HepG2 (cell line): ENCODE measurements around the gene MTHFD1L. TPM values are rescaled to one million over a fixed set of nuclear protein-coding genes. Genes with fewer than 3 reads are reported as not detected.

Experiments
- ATF2 ChIP-seq: sonication (generic); formaldehyde crosslinking; IDR thresholded peaks from 2 replicates; pipeline ENCODE4 v1.4.0; 2020; ENCODE audit warnings: missing genetic modification reagents
- CEBPZ ChIP-seq: IDR thresholded peaks from 2 replicates; pipeline ENCODE4 v1.6.1; 2012; ENCODE audit warnings: low read length, improper control_type of control experiment
- CREB3 ChIP-seq: sonication (generic); formaldehyde crosslinking; IDR thresholded peaks from 2 replicates; pipeline ENCODE4 v1.5.0; 2020; ENCODE audit warnings: missing genetic modification reagents
- CSRNP1 ChIP-seq: sonication (generic); formaldehyde crosslinking; IDR thresholded peaks from 2 replicates; pipeline ENCODE4 v1.8.1; 2023; ENCODE audit warnings: mild to moderate bottlenecking, missing genetic modification reagents
- KDM4B ChIP-seq: sonication (generic); formaldehyde crosslinking; IDR thresholded peaks from 2 replicates; pipeline ENCODE4 v1.4.0; 2020; ENCODE audit warnings: missing genetic modification reagents
- MTA3 ChIP-seq: sonication (generic); formaldehyde crosslinking; IDR thresholded peaks from 2 replicates; pipeline ENCODE4 v1.4.0; 2020; ENCODE audit warnings: missing genetic modification reagents
- PBX3 ChIP-seq: sonication (generic); formaldehyde crosslinking; IDR thresholded peaks from 2 replicates; pipeline ENCODE4 v1.8.1; 2023; ENCODE audit warnings: missing genetic modification reagents, inconsistent platforms, borderline replicate concordance
- SIX1 ChIP-seq: sonication (generic); formaldehyde crosslinking; IDR thresholded peaks from 2 replicates; pipeline ENCODE4 v1.4.0; 2020; ENCODE audit warnings: missing genetic modification reagents, borderline replicate concordance
- SMC3 ChIP-seq: IDR thresholded peaks from 2 replicates; pipeline ENCODE4 v1.6.1; 2011; ENCODE audit warnings: low read length, improper control_type of control experiment
- TCF12 ChIP-seq, 2 experiments: fragments of 450-650 bp in 1 of 2; sonication (generic) in 1 of 2; formaldehyde crosslinking in 1 of 2; IDR thresholded peaks; 2 replicates each; pipeline versions ENCODE4 v1.6.1 to v1.8.0; 2017 to 2022; ENCODE audit warnings: antibody characterized with exemption in 1 of 2, mild to moderate bottlenecking in 1 of 2, missing genetic modification reagents in 1 of 2, moderate library complexity in 1 of 2
- ZMAT5 ChIP-seq: sonication (generic); formaldehyde crosslinking; IDR thresholded peaks from 2 replicates; pipeline ENCODE4 v1.5.0; 2020; ENCODE audit warnings: mild to moderate bottlenecking, low read depth, missing genetic modification reagents, borderline replicate concordance
- ZNF10 ChIP-seq: sonication (generic); formaldehyde crosslinking; IDR thresholded peaks from 2 replicates; pipeline ENCODE4 v1.4.0; 2020; ENCODE audit warnings: mild to moderate bottlenecking, low read depth, missing genetic modification reagents, borderline replicate concordance
- ZNF260 ChIP-seq: sonication (generic); formaldehyde crosslinking; IDR thresholded peaks from 2 replicates; pipeline ENCODE4 v1.4.0; 2020; ENCODE audit warnings: missing genetic modification reagents, low read depth, mild to moderate bottlenecking, borderline replicate concordance
- ZNF513 ChIP-seq: sonication (generic); formaldehyde crosslinking; conservative IDR thresholded peaks from 2 replicates; pipeline ENCODE4 v1.5.0; 2020; ENCODE audit warnings: missing genetic modification reagents
- ZNF841 ChIP-seq: sonication (generic); formaldehyde crosslinking; IDR thresholded peaks from 2 replicates; pipeline ENCODE4 v1.8.1; 2023; ENCODE audit warnings: missing genetic modification reagents, borderline replicate concordance
- polyA plus RNA-seq, 8 experiments: library from polyadenylated mRNA; depleted of rRNA in 3 of 8; stranded (reverse) in 7 of 8; unstranded in 1 of 8; fragments of >200 nt; fragmentation: Illumina TruSeq in 4 of 8; extraction: Trizol in 4 of 8; gene quantifications; 2 replicates each; pipeline versions ENCODE4 v1.2.1 to v1.2.3, GENCODE V29; 2011 to 2016; ENCODE audit warnings: low read depth in 4 of 8, missing spikeins in 1 of 8, mixed read lengths in 1 of 8; ENCODE audit not compliant: insufficient read depth in 1 of 8
- total RNA-seq, 5 experiments: library from RNA; depleted of rRNA; stranded (reverse); fragments of >200 nt; fragmentation: Illumina TruSeq; extraction: Trizol; gene quantifications; 2 replicates each; pipeline ENCODE4 v1.2.3, GENCODE V29; 2016; ENCODE audit warnings: low read depth in 1 of 5

The MTHFD1L gene
- total and polyA plus RNA-seq, 2 of the 13 experiments (the other 11 are each of a cell fraction or from before 2014, with no cell fraction given), result 24.0 to 39.6 TPM

- TF ChIP-seq CREB3 (CRISPR knock-in tag) (no peak), KDM4B (peak; percentile 15; the same call in 1 of the 2 replicates), CEBPZ (no peak), ATF2 (CRISPR knock-in tag) (peak; percentile 34; the same call in 1 of the 2 replicates), SIX1 (peak; percentile 67; the same call in 1 of the 2 replicates), PBX3 (CRISPR knock-in tag) (no peak), SMC3 (peak; percentile 43; the same call in 1 of the 2 replicates), MTA3 (CRISPR knock-in tag) (no peak), CSRNP1 (CRISPR knock-in tag) (0 out of 2 replicates have a peak, but pooled peaks have one; percentile 45), ZNF513 (CRISPR knock-in tag) (no peak), ZNF10 (CRISPR knock-in tag) (no peak), ZMAT5 (CRISPR knock-in tag) (no peak), ZNF841 (no peak), TCF12 (IDR thresholded peaks at IDR 0.05) (no peak), TCF12 (CRISPR knock-in tag; IDR thresholded peaks at IDR 0.05) (no peak; the same call in 1 of the 2 replicates), ZNF260 (CRISPR knock-in tag) (no peak)
Observed at GRCh38 chr6:151067684-151068596, 202.4 kb downstream of the MTHFD1L start (continued).
